Type B pancreatic cell (in vitro differentiated cells): ENCODE measurements around the gene ICA1. TPM values are rescaled to one million over a fixed set of nuclear protein-coding genes. Genes with fewer than 3 reads are reported as not detected.

Experiments
- DNase-seq: peaks from one replicate; pipeline ENCODE4 v3.0.0; 2021; ENCODE audit warnings: mixed read lengths; ENCODE audit not compliant: unreplicated experiment; ENCODE audit errors: extremely low spot score
- H3K27ac Mint-ChIP-seq: 2 replicates; pipeline ENCODE4 v1.8.0; 2021; ENCODE audit warnings: mild to moderate bottlenecking, mixed read lengths
- H3K27me3 Mint-ChIP-seq: 2 replicates; pipeline ENCODE4 v1.8.0; 2021; ENCODE audit warnings: mixed read lengths
- H3K36me3 Mint-ChIP-seq: 2 replicates; pipeline ENCODE4 v1.8.0; 2021; ENCODE audit warnings: mixed read lengths
- H3K4me1 Mint-ChIP-seq: one replicate; pipeline ENCODE4 v1.8.0; 2021; ENCODE audit warnings: mixed read lengths; ENCODE audit not compliant: unreplicated experiment
- H3K4me3 Mint-ChIP-seq: 2 replicates; pipeline ENCODE4 v1.8.0; 2021; ENCODE audit warnings: mild to moderate bottlenecking, mixed read lengths
- H3K9me3 Mint-ChIP-seq: 2 replicates; pipeline ENCODE4 v1.8.0; 2021; ENCODE audit warnings: mixed read lengths
- total RNA-seq: library from RNA; stranded (reverse); gene quantifications from 2 replicates; pipeline ENCODE4 v1.2.1, GENCODE V29; 2021; ENCODE audit warnings: low replicate concordance
- TF ChIP-seq, protein P1 (sequence below): fragments of 200-600 bp; sonication (generic); conservative IDR thresholded peaks from 2 replicates; pipeline ENCODE4 v1.5.0; 2021; ENCODE audit warnings: antibody characterized with exemption, mild to moderate bottlenecking

ICA1 gene
- total RNA-seq, 1 donor from 2014 or later = 9.8 TPM

DNA sequence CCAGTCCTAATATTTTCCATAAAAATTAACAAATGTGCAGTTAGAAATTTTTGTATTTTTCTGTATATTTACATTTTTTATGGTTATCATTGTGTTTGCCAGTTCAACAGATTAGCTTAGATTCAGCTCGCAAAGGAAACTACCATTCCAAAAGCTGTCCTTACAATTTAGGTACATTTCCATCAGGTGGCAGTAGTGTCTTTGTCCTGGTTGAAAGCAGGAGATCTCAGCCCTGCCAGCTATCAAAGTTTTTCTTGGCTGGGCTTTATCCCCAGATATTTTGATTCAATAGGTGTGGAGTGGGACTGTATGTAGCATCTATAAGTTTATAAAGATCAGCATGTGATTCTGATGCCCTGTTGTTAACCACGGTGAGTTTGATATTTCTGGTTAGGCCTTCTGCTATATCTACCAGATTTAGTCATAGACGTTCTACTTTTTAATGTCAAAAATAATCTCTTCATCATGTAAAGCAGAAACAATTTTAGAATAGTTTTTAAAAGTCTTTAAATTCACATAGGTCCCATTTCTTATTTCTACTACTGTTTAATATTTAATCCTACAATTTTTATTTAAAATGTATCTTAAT, 15.5 kb upstream of the ICA1 start:
- no peak overlapping the region for H3K4me3 Mint-ChIP-seq
- DNase-seq = no peak
- H3K36me3 Mint-ChIP-seq = no peaks in the 10 kb centered on the region
- peaks cover 39% of the 10 kb centered on the region for H3K27me3 Mint-ChIP-seq
- no peaks in the 10 kb centered on the region for H3K4me1 Mint-ChIP-seq
- H3K9me3 Mint-ChIP-seq = no peaks in the 10 kb centered on the region
- H3K27ac Mint-ChIP-seq = no peak overlapping the region
- TF ChIP-seq, protein P1, sequence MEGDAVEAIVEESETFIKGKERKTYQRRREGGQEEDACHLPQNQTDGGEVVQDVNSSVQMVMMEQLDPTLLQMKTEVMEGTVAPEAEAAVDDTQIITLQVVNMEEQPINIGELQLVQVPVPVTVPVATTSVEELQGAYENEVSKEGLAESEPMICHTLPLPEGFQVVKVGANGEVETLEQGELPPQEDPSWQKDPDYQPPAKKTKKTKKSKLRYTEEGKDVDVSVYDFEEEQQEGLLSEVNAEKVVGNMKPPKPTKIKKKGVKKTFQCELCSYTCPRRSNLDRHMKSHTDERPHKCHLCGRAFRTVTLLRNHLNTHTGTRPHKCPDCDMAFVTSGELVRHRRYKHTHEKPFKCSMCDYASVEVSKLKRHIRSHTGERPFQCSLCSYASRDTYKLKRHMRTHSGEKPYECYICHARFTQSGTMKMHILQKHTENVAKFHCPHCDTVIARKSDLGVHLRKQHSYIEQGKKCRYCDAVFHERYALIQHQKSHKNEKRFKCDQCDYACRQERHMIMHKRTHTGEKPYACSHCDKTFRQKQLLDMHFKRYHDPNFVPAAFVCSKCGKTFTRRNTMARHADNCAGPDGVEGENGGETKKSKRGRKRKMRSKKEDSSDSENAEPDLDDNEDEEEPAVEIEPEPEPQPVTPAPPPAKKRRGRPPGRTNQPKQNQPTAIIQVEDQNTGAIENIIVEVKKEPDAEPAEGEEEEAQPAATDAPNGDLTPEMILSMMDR = peak; percentile 45

GRCh38 chr7:8274589-8274988, 12.6 kb upstream of the ICA1 start:
- Mint-ChIP-seq H3K27ac (no peak overlapping the region), H3K4me3 (no peak overlapping the region), H3K27me3 (peaks cover 34% of the 10 kb centered on the region), H3K9me3 (no peaks in the 10 kb centered on the region), H3K4me1 (no peaks in the 10 kb centered on the region), H3K36me3 (no peaks in the 10 kb centered on the region)
- no peak for DNase-seq
- TF ChIP-seq, protein P1 = no peak

- H3K36me3 Mint-ChIP-seq = no peaks in the 10 kb centered on the region
- H3K9me3 Mint-ChIP-seq = no peaks in the 10 kb centered on the region
- DNase-seq = no peak
- H3K27me3 Mint-ChIP-seq = peaks cover 22% of the 10 kb centered on the region
- no peak overlapping the region for H3K27ac Mint-ChIP-seq
- TF ChIP-seq, protein P1 = no peak
- H3K4me3 Mint-ChIP-seq = no peak overlapping the region
- H3K4me1 Mint-ChIP-seq = no peaks in the 10 kb centered on the region
Observed at GRCh38 chr7:8271960-8272359, 10.0 kb upstream of the ICA1 start.

GRCh38 chr7:8263048-8263447, 1.1 kb upstream of the ICA1 start:
- peaks cover 3% of the 10 kb centered on the region for H3K36me3 Mint-ChIP-seq
- peaks cover 4% of the 10 kb centered on the region for H3K4me1 Mint-ChIP-seq
- peak overlapping the region; percentile 89 for H3K27ac Mint-ChIP-seq
- H3K4me3 Mint-ChIP-seq = peak overlapping the region; percentile 85
- peaks cover 68% of the 10 kb centered on the region for H3K27me3 Mint-ChIP-seq
- no peak for DNase-seq
- TF ChIP-seq, protein P1 = no peak
- H3K9me3 Mint-ChIP-seq = peaks cover 3% of the 10 kb centered on the region

GRCh38 chr7:8260871-8261694, 884 bp downstream of the ICA1 start:
- Mint-ChIP-seq H3K36me3 (peaks cover 3% of the 10 kb centered on the region), H3K27me3 (peaks cover 64% of the 10 kb centered on the region), H3K4me1 (peaks cover 4% of the 10 kb centered on the region), H3K4me3 (peak overlapping the region; percentile 91), H3K27ac (peak overlapping the region; percentile 95), H3K9me3 (peaks cover 3% of the 10 kb centered on the region)
- TF ChIP-seq, protein P1 = peak; percentile 34
- DNase-seq = no peak
